ENCODE results near the gene OTUD3.

The OTUD3 gene

GRCh38 chr1:19922015-19922688 is 40.0 kb downstream of the OTUD3 start:
- DNase-seq (ENCODE audit: low spot score), result no peak
- H3K23ac ChIP-seq (ENCODE audit: low read depth, low read length, poor library complexity), result peak overlapping the region; percentile 59
- H3K79me1 ChIP-seq (ENCODE audit: low read depth, low read length), result peaks cover 2% of the 10 kb centered on the region
- no peak overlapping the region for H3K9ac ChIP-seq (ENCODE audit: low read depth, low read length, poor library complexity)
- no peak overlapping the region for H3K4ac ChIP-seq (ENCODE audit: low read length)
- H3K18ac ChIP-seq (ENCODE audit: low read length), result peak overlapping the region; percentile 27
- no peak overlapping the region for H3K27ac ChIP-seq (replicated peaks; ENCODE audit: low read length)
- no peak overlapping the region for H2AFZ ChIP-seq (ENCODE audit: low read length)
- no peak overlapping the region for H4K91ac ChIP-seq (ENCODE audit: low read depth, low read length, poor library complexity)
- H3K4me2 ChIP-seq (ENCODE audit: insufficient read depth, low read length, poor library complexity, severe bottlenecking), result no peak overlapping the region
- no peaks in the 10 kb centered on the region for H3K9me3 ChIP-seq (replicated peaks in 1 of 2; ENCODE audit: control insufficient read depth in 2 of 2, insufficient read depth in 1 of 2, low read depth in 1 of 2, low read length in 2 of 2)
- no peak overlapping the region for H4K8ac ChIP-seq (ENCODE audit: low read depth, low read length)
- peak overlapping the region; percentile 73 for H2AK5ac ChIP-seq (ENCODE audit: low read depth, low read length)
- no CpG with 5 or more reads among the region's 17 CpGs for WGBS, 2 donors (ENCODE audit: extremely low coverage in 2 of 2, insufficient read length in 2 of 2, insufficient replicate concordance in 1 of 2)
- H3K14ac ChIP-seq (ENCODE audit: low read length), result no peak overlapping the region
- H3K4me1 ChIP-seq (ENCODE audit: control insufficient read depth in 2 of 2, insufficient read depth in 1 of 2, low read depth in 1 of 2, low read length in 2 of 2), result peaks cover 0 to 9% of the 10 kb centered on the region in 2 donors
- H2BK5ac ChIP-seq (ENCODE audit: low read length), result peak overlapping the region; percentile 11
- peak overlapping the region; percentile 47 for H2BK120ac ChIP-seq (ENCODE audit: low read depth, low read length)
- H3K27me3 ChIP-seq (ENCODE audit: control insufficient read depth in 3 of 3, insufficient read depth in 3 of 3, low read depth in 1 of 3, low read length in 3 of 3), result peaks cover 0 to 28% (median 0%) of the 10 kb centered on the region in 3 experiments
- H2BK15ac ChIP-seq (ENCODE audit: low read length), result peak overlapping the region; percentile 39
- no peaks in the 10 kb centered on the region for H3K36me3 ChIP-seq (replicated peaks in 1 of 2; ENCODE audit: control insufficient read depth in 2 of 2, insufficient read depth in 2 of 2, low read length in 2 of 2)
- no peak overlapping the region for H3K4me3 ChIP-seq (ENCODE audit: low read length in 2 of 2)
- no peak overlapping the region for H2BK12ac ChIP-seq (ENCODE audit: low read length)

DNA sequence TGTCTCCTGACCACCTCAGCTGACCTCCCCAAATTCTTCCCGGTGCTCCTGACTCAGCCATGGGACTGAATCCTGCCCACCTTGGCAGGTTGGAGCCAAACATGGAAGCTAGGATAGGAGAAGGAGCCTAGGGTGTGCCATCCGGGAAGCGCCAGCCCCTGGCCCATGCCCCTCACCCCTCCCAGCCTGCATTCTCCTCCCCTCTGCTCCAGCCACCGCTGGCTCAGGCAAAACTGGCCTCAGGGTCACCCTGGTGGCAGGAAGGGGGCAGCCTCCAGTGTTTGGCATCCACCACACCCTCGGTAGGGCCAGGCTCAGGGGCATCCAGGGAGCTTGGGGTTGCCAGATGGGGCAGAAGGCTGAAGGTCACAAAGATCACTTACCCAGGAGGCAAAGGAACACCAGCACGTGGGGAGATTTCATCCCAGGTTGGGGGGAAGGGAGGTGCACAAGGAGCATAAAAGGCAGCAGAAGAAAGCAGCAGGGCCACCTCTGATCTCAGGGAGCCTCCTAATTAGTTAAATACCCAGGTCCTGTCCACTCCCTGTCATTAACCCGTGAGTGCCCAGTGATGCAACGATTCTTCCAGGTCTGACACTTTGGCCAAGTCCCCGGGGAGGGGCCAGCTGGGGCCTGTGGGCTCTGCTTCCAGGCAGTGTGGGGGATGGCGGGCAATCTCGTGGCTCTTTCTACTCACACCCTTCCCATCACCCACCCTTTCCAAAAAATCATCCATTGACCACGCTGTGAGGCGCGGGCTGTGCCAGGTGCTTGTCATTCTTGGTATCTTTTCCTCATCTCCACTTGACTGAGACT is 41.1 kb downstream of the OTUD3 start, which contains the start of gene PLA2G2E:
Gene PLA2G2E, minus strand, starts transcription at position 481 of the 816 bp plus-strand sequence. Its CDS starts 58 bp downstream, at position 423.
- H3K18ac ChIP-seq (ENCODE audit: low read length), result peak within 1 kb of the TSS; percentile 53
- H2BK12ac ChIP-seq (ENCODE audit: low read length), result peak within 1 kb of the TSS; percentile 81
- H2BK15ac ChIP-seq (ENCODE audit: low read length), result peak within 1 kb of the TSS; percentile 73
- no peak within 1 kb of the TSS for H3K4ac ChIP-seq (ENCODE audit: low read length)
- peak within 1 kb of the TSS; percentile 73 for H2AK5ac ChIP-seq (ENCODE audit: low read depth, low read length)
- DNase-seq (ENCODE audit: low spot score), result no peak
- peaks cover 0 to 31% (median 0%) of the 10 kb centered on the region in 3 experiments for H3K27me3 ChIP-seq (ENCODE audit: control insufficient read depth in 3 of 3, insufficient read depth in 3 of 3, low read depth in 1 of 3, low read length in 3 of 3)
- peaks cover 0 to 9% of the 10 kb centered on the region in 2 donors for H3K4me1 ChIP-seq (ENCODE audit: control insufficient read depth in 2 of 2, insufficient read depth in 1 of 2, low read depth in 1 of 2, low read length in 2 of 2)
- no peak within 1 kb of the TSS for H4K91ac ChIP-seq (ENCODE audit: low read depth, low read length, poor library complexity)
- H2BK120ac ChIP-seq (ENCODE audit: low read depth, low read length), result no peak within 1 kb of the TSS
- H3K27ac ChIP-seq (replicated peaks; ENCODE audit: low read length), result no peak within 1 kb of the TSS
- H3K9me3 ChIP-seq (replicated peaks in 1 of 2; ENCODE audit: control insufficient read depth in 2 of 2, insufficient read depth in 1 of 2, low read depth in 1 of 2, low read length in 2 of 2), result no peaks in the 10 kb centered on the region
- H2AFZ ChIP-seq (ENCODE audit: low read length), result no peak within 1 kb of the TSS
- peak within 1 kb of the TSS; percentile 59 for H3K23ac ChIP-seq (ENCODE audit: low read depth, low read length, poor library complexity)
- H3K36me3 ChIP-seq (replicated peaks in 1 of 2; ENCODE audit: control insufficient read depth in 2 of 2, insufficient read depth in 2 of 2, low read length in 2 of 2), result no peaks in the 10 kb centered on the region
- no CpG with 5 or more reads among the region's 14 CpGs for WGBS, 2 donors (ENCODE audit: extremely low coverage in 2 of 2, insufficient read length in 2 of 2, insufficient replicate concordance in 1 of 2)
- H3K4me2 ChIP-seq (ENCODE audit: insufficient read depth, low read length, poor library complexity, severe bottlenecking), result no peak within 1 kb of the TSS
- H3K79me1 ChIP-seq (ENCODE audit: low read depth, low read length), result peaks cover 2% of the 10 kb centered on the region
- H2BK5ac ChIP-seq (ENCODE audit: low read length), result peak within 1 kb of the TSS; percentile 11
- H3K4me3 ChIP-seq (ENCODE audit: low read length in 2 of 2), result no peak within 1 kb of the TSS
- H3K14ac ChIP-seq (ENCODE audit: low read length), result peak within 1 kb of the TSS; percentile 95
- no peak within 1 kb of the TSS for H3K9ac ChIP-seq (ENCODE audit: low read depth, low read length, poor library complexity)
- H4K8ac ChIP-seq (ENCODE audit: low read depth, low read length), result no peak within 1 kb of the TSS

DNA sequence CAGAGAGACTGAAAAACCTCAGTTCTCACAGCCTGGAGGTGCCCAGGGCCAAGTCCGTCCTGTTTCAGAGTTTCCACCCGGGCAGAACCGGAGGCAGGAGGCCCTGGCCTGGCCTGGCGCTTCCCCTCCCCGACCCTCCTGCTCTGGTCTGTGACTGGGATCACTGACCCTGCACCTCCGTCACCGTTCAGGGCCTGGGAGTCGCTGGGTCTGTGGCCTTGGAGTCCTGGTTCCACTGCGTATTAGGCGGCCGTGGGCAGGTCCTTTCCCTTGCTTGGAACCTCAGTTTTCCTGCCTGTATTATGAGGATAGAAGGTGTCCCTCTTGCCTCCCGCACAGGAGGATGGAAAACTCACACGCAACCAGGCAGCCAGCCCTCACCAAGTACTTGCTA is 41.8 kb downstream of the OTUD3 start:
- Histone ChIP-seq H2AFZ (ENCODE audit: low read length) (no peak overlapping the region), H3K4ac (ENCODE audit: low read length) (no peak overlapping the region), H3K27me3 (ENCODE audit: control insufficient read depth in 3 of 3, insufficient read depth in 3 of 3, low read depth in 1 of 3, low read length in 3 of 3) (peaks cover 0 to 31% (median 0%) of the 10 kb centered on the region in 3 experiments)

More for the DNA sequence above, 41.8 kb downstream of the OTUD3 start:
- Histone ChIP-seq H2AK5ac (ENCODE audit: low read depth, low read length) (peak overlapping the region; percentile 32), H4K8ac (ENCODE audit: low read depth, low read length) (no peak overlapping the region), H3K23ac (ENCODE audit: low read depth, low read length, poor library complexity) (no peak overlapping the region), H2BK15ac (ENCODE audit: low read length) (peak overlapping the region; percentile 73), H3K36me3 (replicated peaks in 1 of 2; ENCODE audit: control insufficient read depth in 2 of 2, insufficient read depth in 2 of 2, low read length in 2 of 2) (no peaks in the 10 kb centered on the region), H3K4me2 (ENCODE audit: insufficient read depth, low read length, poor library complexity, severe bottlenecking) (no peak overlapping the region), H3K14ac (ENCODE audit: low read length) (peak overlapping the region; percentile 47), H2BK12ac (ENCODE audit: low read length) (no peak overlapping the region), H2BK120ac (ENCODE audit: low read depth, low read length) (no peak overlapping the region), H4K91ac (ENCODE audit: low read depth, low read length, poor library complexity) (no peak overlapping the region), H2BK5ac (ENCODE audit: low read length) (no peak overlapping the region), H3K27ac (replicated peaks; ENCODE audit: low read length) (no peak overlapping the region), H3K4me1 (ENCODE audit: control insufficient read depth in 2 of 2, insufficient read depth in 1 of 2, low read depth in 1 of 2, low read length in 2 of 2) (peaks cover 0 to 9% of the 10 kb centered on the region in 2 donors), H3K4me3 (ENCODE audit: low read length in 2 of 2) (no peak overlapping the region), H3K9ac (ENCODE audit: low read depth, low read length, poor library complexity) (no peak overlapping the region), H3K9me3 (replicated peaks in 1 of 2; ENCODE audit: control insufficient read depth in 2 of 2, insufficient read depth in 1 of 2, low read depth in 1 of 2, low read length in 2 of 2) (no peaks in the 10 kb centered on the region), H3K79me1 (ENCODE audit: low read depth, low read length) (peaks cover 2% of the 10 kb centered on the region), H3K18ac (ENCODE audit: low read length) (no peak overlapping the region)
- no peak for DNase-seq (ENCODE audit: low spot score)
- WGBS, 2 donors (ENCODE audit: extremely low coverage in 2 of 2, insufficient read length in 2 of 2, insufficient replicate concordance in 1 of 2), result no CpG with 5 or more reads among the region's 13 CpGs
